Central memory CD8-positive, alpha-beta T cell (primary cell): ENCODE measurements around the gene MAPK9.

Source experiments
- ATAC-seq: fragments of 150-1000 bp; cut with Tn5 transposase; replicated peaks from 2 replicates; pipeline ENCODE4 v1.10.0; 2022; ENCODE audit warnings: mild to moderate bottlenecking, moderate FRiP score, moderate number of reproducible peaks; ENCODE audit not compliant: poor library complexity, severe bottlenecking; ENCODE audit errors: extremely low read depth
- DNase-seq, 2 donors: peaks; one replicate each; pipeline ENCODE4 v3.0.0; 2021; ENCODE audit warnings: low spot score in 2 of 2
- H3K27ac Mint-ChIP-seq: one replicate; pipeline ENCODE4 v1.8.0; 2022; ENCODE audit warnings: low read depth, mild to moderate bottlenecking, moderate library complexity, mixed read lengths
- H3K27me3 Mint-ChIP-seq: one replicate; pipeline ENCODE4 v1.8.0; 2022; ENCODE audit warnings: mixed read lengths
- H3K36me3 Mint-ChIP-seq: one replicate; pipeline ENCODE4 v1.8.0; 2022; ENCODE audit warnings: mild to moderate bottlenecking, moderate library complexity, mixed read lengths; ENCODE audit not compliant: insufficient read depth
- H3K4me1 Mint-ChIP-seq: one replicate; pipeline ENCODE4 v1.8.0; 2022; ENCODE audit warnings: mixed read lengths
- H3K4me3 Mint-ChIP-seq: one replicate; pipeline ENCODE4 v1.8.0; 2022; ENCODE audit warnings: mild to moderate bottlenecking, moderate library complexity, mixed read lengths
- H3K9me3 Mint-ChIP-seq: one replicate; pipeline ENCODE4 v1.8.0; 2022; ENCODE audit warnings: mixed read lengths

MAPK9 gene

GRCh38 chr5:180283026-180283615 lies 8.8 kb downstream of the MAPK9 start:
- H3K4me1 Mint-ChIP-seq = peaks cover 43% of the 10 kb centered on the region
- no peak overlapping the region for H3K4me3 Mint-ChIP-seq
- ATAC-seq (no peak), DNase-seq (no peak)
- no peak overlapping the region for H3K27ac Mint-ChIP-seq
- H3K9me3 Mint-ChIP-seq = peaks cover 5% of the 10 kb centered on the region
- H3K36me3 Mint-ChIP-seq = peaks cover 28% of the 10 kb centered on the region
- no peaks in the 10 kb centered on the region for H3K27me3 Mint-ChIP-seq

- DNase-seq (no peak), ATAC-seq (no peak)
- peaks cover 5% of the 10 kb centered on the region for H3K9me3 Mint-ChIP-seq
- H3K36me3 Mint-ChIP-seq = peaks cover 34% of the 10 kb centered on the region
- no peak overlapping the region for H3K4me3 Mint-ChIP-seq
- H3K27me3 Mint-ChIP-seq = no peaks in the 10 kb centered on the region
- H3K27ac Mint-ChIP-seq = no peak overlapping the region
- H3K4me1 Mint-ChIP-seq = peaks cover 35% of the 10 kb centered on the region
Observed at GRCh38 chr5:180282281-180282680, 9.6 kb downstream of the MAPK9 start.

GRCh38 chr5:180281706-180282105 lies 10.2 kb downstream of the MAPK9 start:
- no peak overlapping the region for H3K4me3 Mint-ChIP-seq
- peaks cover 31% of the 10 kb centered on the region for H3K4me1 Mint-ChIP-seq
- ATAC-seq = no peak
- H3K27ac Mint-ChIP-seq = no peak overlapping the region
- peaks cover 5% of the 10 kb centered on the region for H3K9me3 Mint-ChIP-seq
- no peak for DNase-seq
- no peaks in the 10 kb centered on the region for H3K27me3 Mint-ChIP-seq
- H3K36me3 Mint-ChIP-seq = peaks cover 37% of the 10 kb centered on the region

- Mint-ChIP-seq H3K27me3 (no peaks in the 10 kb centered on the region), H3K4me3 (no peak overlapping the region), H3K4me1 (peaks cover 5% of the 10 kb centered on the region), H3K9me3 (peaks cover 13% of the 10 kb centered on the region), H3K36me3 (peaks cover 23% of the 10 kb centered on the region), H3K27ac (no peak overlapping the region)
- DNase-seq (no peak), ATAC-seq (no peak)
Observed at GRCh38 chr5:180274695-180275094, 17.2 kb downstream of the MAPK9 start.

- ATAC-seq = no peak
- Mint-ChIP-seq H3K9me3 (peaks cover 8% of the 10 kb centered on the region), H3K36me3 (peaks cover 17% of the 10 kb centered on the region)
Observed at GRCh38 chr5:180271221-180271620, 20.7 kb downstream of the MAPK9 start.

GRCh38 chr5:180259260-180259611 lies 32.6 kb downstream of the MAPK9 start:
- ATAC-seq (no peak), DNase-seq (no peak)
- Mint-ChIP-seq H3K36me3 (peaks cover 26% of the 10 kb centered on the region), H3K27me3 (no peaks in the 10 kb centered on the region), H3K4me1 (no peaks in the 10 kb centered on the region), H3K27ac (no peak overlapping the region), H3K4me3 (no peak overlapping the region), H3K9me3 (peaks cover 15% of the 10 kb centered on the region)

More at GRCh38 chr5:180271221-180271620, 20.7 kb downstream of the MAPK9 start:
- H3K27ac Mint-ChIP-seq = no peak overlapping the region
- H3K4me1 Mint-ChIP-seq = no peaks in the 10 kb centered on the region
- DNase-seq = no peak
- H3K27me3 Mint-ChIP-seq = no peaks in the 10 kb centered on the region
- no peak overlapping the region for H3K4me3 Mint-ChIP-seq

GRCh38 chr5:180253036-180253824 lies 38.7 kb downstream of the MAPK9 start:
- DNase-seq (no peak), ATAC-seq (no peak)
- peaks cover 16% of the 10 kb centered on the region for H3K9me3 Mint-ChIP-seq
- H3K27ac Mint-ChIP-seq = no peak overlapping the region
- H3K27me3 Mint-ChIP-seq = no peaks in the 10 kb centered on the region
- peaks cover 5% of the 10 kb centered on the region for H3K4me1 Mint-ChIP-seq
- H3K4me3 Mint-ChIP-seq = no peak overlapping the region
- H3K36me3 Mint-ChIP-seq = peaks cover 17% of the 10 kb centered on the region

GRCh38 chr5:180251887-180252286 lies 40.0 kb downstream of the MAPK9 start:
- ATAC-seq = no peak

GRCh38 chr5:180251141-180251540 lies 40.7 kb downstream of the MAPK9 start:
- Mint-ChIP-seq H3K27ac (no peak overlapping the region), H3K36me3 (peaks cover 28% of the 10 kb centered on the region), H3K9me3 (peaks cover 16% of the 10 kb centered on the region), H3K4me1 (peaks cover 5% of the 10 kb centered on the region), H3K4me3 (no peak overlapping the region), H3K27me3 (no peaks in the 10 kb centered on the region)
- ATAC-seq (no peak), DNase-seq (no peak)

More at GRCh38 chr5:180251887-180252286, 40.0 kb downstream of the MAPK9 start:
- DNase-seq = no peak
- Mint-ChIP-seq H3K27me3 (no peaks in the 10 kb centered on the region), H3K27ac (no peak overlapping the region), H3K4me3 (no peak overlapping the region), H3K9me3 (peaks cover 16% of the 10 kb centered on the region), H3K36me3 (peaks cover 25% of the 10 kb centered on the region), H3K4me1 (peaks cover 5% of the 10 kb centered on the region)

GRCh38 chr5:180250329-180250728 lies 41.6 kb downstream of the MAPK9 start:
- peaks cover 15% of the 10 kb centered on the region for H3K9me3 Mint-ChIP-seq
- DNase-seq = no peak
- H3K4me1 Mint-ChIP-seq = peaks cover 5% of the 10 kb centered on the region
- peaks cover 28% of the 10 kb centered on the region for H3K36me3 Mint-ChIP-seq
- no peak overlapping the region for H3K27ac Mint-ChIP-seq
- H3K4me3 Mint-ChIP-seq = no peak overlapping the region
- no peaks in the 10 kb centered on the region for H3K27me3 Mint-ChIP-seq
- no peak for ATAC-seq

- Mint-ChIP-seq H3K4me1 (peaks cover 6% of the 10 kb centered on the region), H3K27me3 (no peaks in the 10 kb centered on the region), H3K27ac (no peak overlapping the region), H3K9me3 (no peaks in the 10 kb centered on the region), H3K4me3 (no peak overlapping the region), H3K36me3 (peaks cover 31% of the 10 kb centered on the region)
- ATAC-seq (no peak), DNase-seq (no peak)
Observed at GRCh38 chr5:180241600-180241999, 50.3 kb downstream of the MAPK9 start.

GRCh38 chr5:180238631-180239030 lies 53.3 kb downstream of the MAPK9 start:
- H3K36me3 Mint-ChIP-seq = peaks cover 36% of the 10 kb centered on the region
- H3K4me1 Mint-ChIP-seq = no peaks in the 10 kb centered on the region
- DNase-seq (no peak), ATAC-seq (no peak)
- no peaks in the 10 kb centered on the region for H3K27me3 Mint-ChIP-seq
- no peak overlapping the region for H3K27ac Mint-ChIP-seq
- no peak overlapping the region for H3K4me3 Mint-ChIP-seq
- no peaks in the 10 kb centered on the region for H3K9me3 Mint-ChIP-seq

- no peaks in the 10 kb centered on the region for H3K4me1 Mint-ChIP-seq
- no peak for DNase-seq
- no peak overlapping the region for H3K4me3 Mint-ChIP-seq
- peaks cover 34% of the 10 kb centered on the region for H3K36me3 Mint-ChIP-seq
- H3K27me3 Mint-ChIP-seq = no peaks in the 10 kb centered on the region
- no peak for ATAC-seq
- H3K9me3 Mint-ChIP-seq = no peaks in the 10 kb centered on the region
- H3K27ac Mint-ChIP-seq = no peak overlapping the region
Observed at GRCh38 chr5:180235846-180236245, 56.0 kb downstream of the MAPK9 start.
